Measurements from ENCODE around the gene ARMC2. TPM values are rescaled to one million over a fixed set of nuclear protein-coding genes. Genes with fewer than 3 reads are reported as not detected.

The ARMC2 gene
- total and polyA plus RNA-seq, 2 donors from 2014 or later: 1.9 to 12.7 TPM

DNA sequence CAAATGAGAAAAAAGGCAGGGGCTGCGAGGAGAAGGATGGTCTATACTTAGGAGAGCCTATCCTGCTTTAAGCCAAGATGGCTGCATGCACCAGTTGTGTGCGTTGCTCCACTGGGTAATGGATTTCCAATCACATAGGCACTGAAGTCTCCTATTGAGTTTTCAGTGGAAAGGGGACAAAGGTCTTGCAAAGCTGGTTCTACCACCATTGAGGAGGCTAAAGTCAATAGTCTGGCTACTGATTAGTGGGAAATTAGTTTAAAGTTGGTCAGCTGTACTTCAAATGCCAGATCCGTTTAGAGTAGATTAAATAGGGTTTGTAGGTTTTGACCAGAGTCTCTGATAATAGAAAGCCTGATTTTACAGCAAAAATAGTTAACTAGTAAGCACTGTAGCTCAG lies 141.5 kb downstream of the ARMC2 start:
- FAIRE-seq (no peak), DNase-seq (peak in 1 of 5 donors; percentile 18)
- intact Hi-C loops (cut with DNase I): no loop called here
- H3K27ac ChIP-seq (ENCODE audit: low read depth in 2 of 2, low read length in 2 of 2): no peak overlapping the region
- H3K4me1 ChIP-seq (ENCODE audit: control insufficient read depth in 2 of 3, insufficient read depth in 2 of 3, low read depth in 1 of 3, low read length in 3 of 3): peaks cover 0 to 6% (median 0%) of the 10 kb centered on the region in 3 donors
- no peak overlapping the region for H3K9ac ChIP-seq (ENCODE audit: low read length in 3 of 3)
- no peaks in the 10 kb centered on the region for H3K27me3 ChIP-seq (ENCODE audit: control insufficient read depth, insufficient read depth, low read length)
- TF ChIP-seq CTCF (IDR thresholded peaks at IDR 0.05; ENCODE audit: borderline replicate concordance, extremely low read depth, insufficient read depth): no peak
- no peak overlapping the region for H3K4me3 ChIP-seq (ENCODE audit: low read length in 3 of 3)
- peaks cover 0 to 52% (median 18%) of the 10 kb centered on the region in 3 donors for H3K36me3 ChIP-seq (ENCODE audit: control insufficient read depth in 2 of 3, insufficient read depth in 3 of 3, low read length in 3 of 3)
- H3K9me3 ChIP-seq (ENCODE audit: control insufficient read depth in 2 of 3, insufficient read depth in 1 of 3, low read length in 3 of 3): no peaks in the 10 kb centered on the region

- Histone ChIP-seq H3K9ac (ENCODE audit: low read length in 3 of 3) (no peak overlapping the region), H3K27me3 (ENCODE audit: control insufficient read depth, insufficient read depth, low read length) (no peaks in the 10 kb centered on the region), H3K4me1 (ENCODE audit: control insufficient read depth in 2 of 3, insufficient read depth in 2 of 3, low read depth in 1 of 3, low read length in 3 of 3) (peaks cover 0 to under 1% (median 0%) of the 10 kb centered on the region in 3 donors), H3K36me3 (ENCODE audit: control insufficient read depth in 2 of 3, insufficient read depth in 3 of 3, low read length in 3 of 3) (peaks cover 0 to 36% (median 15%) of the 10 kb centered on the region in 3 donors), H3K9me3 (ENCODE audit: control insufficient read depth in 2 of 3, insufficient read depth in 1 of 3, low read length in 3 of 3) (no peaks in the 10 kb centered on the region), H3K27ac (ENCODE audit: low read depth in 2 of 2, low read length in 2 of 2) (no peak overlapping the region), H3K4me3 (ENCODE audit: low read length in 3 of 3) (no peak overlapping the region)
- FAIRE-seq (no peak), DNase-seq (no peak)
- intact Hi-C loops (cut with DNase I): no loop called here
- TF ChIP-seq CTCF (IDR thresholded peaks at IDR 0.05; ENCODE audit: borderline replicate concordance, extremely low read depth, insufficient read depth): no peak
These were observed 145.7 kb downstream of the ARMC2 start for GRCh38 chr6:108993876-108994275.

GRCh38 chr6:108995296-108995695 lies 147.1 kb downstream of the ARMC2 start:
- intact Hi-C loops (cut with DNase I): no loop called here
- no peak overlapping the region for H3K4me3 ChIP-seq (ENCODE audit: low read length in 3 of 3)
- H3K27me3 ChIP-seq (ENCODE audit: control insufficient read depth, insufficient read depth, low read length): no peaks in the 10 kb centered on the region
- no peak overlapping the region for H3K9ac ChIP-seq (ENCODE audit: low read length in 3 of 3)
- FAIRE-seq (no peak), DNase-seq (no peak)
- peaks cover 0 to 38% (median 17%) of the 10 kb centered on the region in 3 donors for H3K36me3 ChIP-seq (ENCODE audit: control insufficient read depth in 2 of 3, insufficient read depth in 3 of 3, low read length in 3 of 3)
- H3K9me3 ChIP-seq (ENCODE audit: control insufficient read depth in 2 of 3, insufficient read depth in 1 of 3, low read length in 3 of 3): no peaks in the 10 kb centered on the region
- no peak for TF ChIP-seq CTCF (IDR thresholded peaks at IDR 0.05; ENCODE audit: borderline replicate concordance, extremely low read depth, insufficient read depth)
- H3K27ac ChIP-seq (ENCODE audit: low read depth in 2 of 2, low read length in 2 of 2): no peak overlapping the region
- no peaks in the 10 kb centered on the region for H3K4me1 ChIP-seq (ENCODE audit: control insufficient read depth in 2 of 3, insufficient read depth in 2 of 3, low read depth in 1 of 3, low read length in 3 of 3)

- intact Hi-C loops (cut with DNase I): no loop called here
- no peaks in the 10 kb centered on the region for H3K4me1 ChIP-seq (ENCODE audit: control insufficient read depth in 2 of 3, insufficient read depth in 2 of 3, low read depth in 1 of 3, low read length in 3 of 3)
- peaks cover 0 to 31% (median 14%) of the 10 kb centered on the region in 3 donors for H3K36me3 ChIP-seq (ENCODE audit: control insufficient read depth in 2 of 3, insufficient read depth in 3 of 3, low read length in 3 of 3)
- no peaks in the 10 kb centered on the region for H3K9me3 ChIP-seq (ENCODE audit: control insufficient read depth in 2 of 3, insufficient read depth in 1 of 3, low read length in 3 of 3)
- H3K9ac ChIP-seq (ENCODE audit: low read length in 3 of 3): no peak overlapping the region
- FAIRE-seq (no peak), DNase-seq (no peak)
- no peaks in the 10 kb centered on the region for H3K27me3 ChIP-seq (ENCODE audit: control insufficient read depth, insufficient read depth, low read length)
- no peak for TF ChIP-seq CTCF (IDR thresholded peaks at IDR 0.05; ENCODE audit: borderline replicate concordance, extremely low read depth, insufficient read depth)
- no peak overlapping the region for H3K27ac ChIP-seq (ENCODE audit: low read depth in 2 of 2, low read length in 2 of 2)
- no peak overlapping the region for H3K4me3 ChIP-seq (ENCODE audit: low read length in 3 of 3)
These were observed 148.0 kb downstream of the ARMC2 start for GRCh38 chr6:108996208-108996607.

All from kidney (tissue), 14 donors.